IPS-NIHi7 (cell line): ENCODE data around the gene APOC4.
"Not testable (repeated sequence)": the region's sequence is repeated elsewhere in the genome, so short reads cannot be mapped to it uniquely, and the experiment has no call there.

Experiments
- DNase-seq: peaks from one replicate; pipeline ENCODE4 v3.0.0; 2012; ENCODE audit warnings: mixed read lengths; ENCODE audit errors: extremely low spot score

Gene APOC4

DNA sequence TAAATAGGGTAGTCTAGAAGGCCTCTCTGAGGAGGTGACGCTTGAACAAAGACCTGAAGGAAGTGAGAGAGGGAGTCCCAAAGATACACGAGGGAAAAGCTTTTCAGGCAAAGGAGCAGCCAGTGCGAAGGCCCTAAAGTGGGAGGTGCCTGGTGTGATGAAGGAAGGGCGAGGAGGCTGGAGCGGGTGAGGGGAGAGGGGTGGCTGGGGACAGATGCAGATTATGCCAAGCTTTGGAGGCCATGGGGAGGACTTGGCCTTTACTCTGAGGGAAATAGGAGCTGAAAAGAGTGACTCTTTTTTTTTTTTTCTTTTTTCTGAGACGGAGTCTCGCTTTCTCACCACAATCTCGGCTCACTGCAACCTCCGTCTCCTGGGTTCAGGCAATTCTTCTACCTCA, 16.1 kb downstream of the APOC4 start:
- DNase-seq: no peak

DNA sequence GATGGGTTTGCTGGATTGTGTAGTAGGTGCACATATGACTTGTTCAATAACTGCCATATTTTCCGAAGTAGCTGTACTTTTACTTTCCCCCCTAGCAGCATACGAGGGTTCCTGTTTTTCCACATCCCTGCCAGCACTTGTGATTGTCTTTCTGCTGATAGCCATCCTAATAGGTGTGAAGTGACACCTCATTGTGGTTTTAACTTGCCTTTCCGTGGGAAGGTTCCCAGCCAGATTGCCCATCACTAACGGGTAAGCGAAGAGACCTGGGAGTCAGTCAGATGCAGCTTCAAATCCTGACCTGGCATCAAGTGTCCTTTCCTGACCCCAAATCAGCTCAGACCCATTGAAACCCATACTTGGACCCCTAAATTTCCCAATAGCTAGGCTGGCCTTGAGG, 17.7 kb downstream of the APOC4 start:
- no peak for DNase-seq

DNA sequence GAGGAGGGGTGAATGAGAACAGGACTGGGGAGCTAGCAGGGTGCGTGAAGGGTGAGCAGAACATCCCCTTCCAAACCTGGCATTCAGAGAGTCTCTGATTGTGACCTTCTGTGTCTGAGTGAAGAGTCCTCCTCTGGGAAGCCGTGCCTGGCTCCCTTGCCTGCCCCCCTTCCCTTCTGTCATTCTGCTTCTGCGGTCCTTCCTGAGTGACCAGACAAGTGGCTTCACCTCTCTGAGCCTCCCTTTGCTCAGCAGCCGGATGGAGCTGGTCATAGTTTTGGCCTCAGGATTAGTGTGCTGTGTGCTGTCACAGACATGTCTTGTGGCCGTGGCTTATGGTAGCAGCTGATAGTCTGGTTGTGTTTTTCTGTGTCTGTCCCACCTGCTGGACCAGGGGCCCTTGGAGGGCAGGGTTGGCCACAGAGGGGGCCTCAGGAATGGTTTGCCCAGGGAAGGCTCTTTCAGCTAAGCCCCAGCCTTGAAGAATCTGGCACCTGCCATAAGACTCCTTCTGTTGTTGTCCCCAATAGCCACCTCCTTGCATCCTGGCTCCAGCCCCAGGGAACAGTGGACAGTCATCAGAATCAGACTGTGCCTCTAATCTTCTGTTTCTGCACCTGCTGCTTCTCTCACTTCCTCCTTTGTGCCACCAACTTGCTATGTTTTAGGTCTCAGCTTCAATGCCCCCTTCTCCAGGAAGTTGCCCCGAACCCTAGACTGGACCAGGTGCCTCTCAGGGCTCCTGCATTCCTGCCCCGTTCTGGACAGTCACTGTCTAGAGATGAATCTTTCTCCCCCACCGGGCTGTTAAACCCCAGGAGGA, 19.1 kb downstream of the APOC4 start:
- DNase-seq: no peak

- no peak for DNase-seq
Observed at GRCh38 chr19:44961821-44962220, 19.8 kb downstream of the APOC4 start.

- no peak for DNase-seq
Observed at GRCh38 chr19:44968118-44968517, 26.1 kb downstream of the APOC4 start.

- no peak for DNase-seq
Observed at GRCh38 chr19:44968670-44969069, 26.6 kb downstream of the APOC4 start.

- no peak for DNase-seq
Observed at GRCh38 chr19:44969437-44969836, 27.4 kb downstream of the APOC4 start.

DNA sequence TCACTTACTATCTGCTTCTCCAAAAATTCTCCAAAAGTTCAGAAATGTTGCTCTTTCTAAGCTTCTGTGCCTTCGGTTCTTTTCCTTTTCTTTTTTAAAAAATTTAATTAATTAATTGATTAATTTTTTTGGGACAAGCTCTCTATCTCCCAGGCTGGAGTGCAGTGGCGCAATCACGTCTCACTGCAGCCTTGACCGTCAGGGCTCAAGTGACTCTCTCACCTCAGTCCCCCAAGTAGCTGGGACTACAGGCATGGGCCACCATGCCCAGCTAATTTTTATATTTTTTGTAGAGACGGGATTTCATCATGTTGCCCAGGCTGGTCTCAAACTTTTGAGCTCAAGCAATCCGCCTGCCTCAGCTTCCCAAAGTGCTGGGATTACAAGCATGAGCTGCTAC, 29.4 kb downstream of the APOC4 start:
- not testable (repeated sequence) for DNase-seq

- DNase-seq: no peak
Observed at GRCh38 chr19:44972802-44973201, 30.8 kb downstream of the APOC4 start.

DNA sequence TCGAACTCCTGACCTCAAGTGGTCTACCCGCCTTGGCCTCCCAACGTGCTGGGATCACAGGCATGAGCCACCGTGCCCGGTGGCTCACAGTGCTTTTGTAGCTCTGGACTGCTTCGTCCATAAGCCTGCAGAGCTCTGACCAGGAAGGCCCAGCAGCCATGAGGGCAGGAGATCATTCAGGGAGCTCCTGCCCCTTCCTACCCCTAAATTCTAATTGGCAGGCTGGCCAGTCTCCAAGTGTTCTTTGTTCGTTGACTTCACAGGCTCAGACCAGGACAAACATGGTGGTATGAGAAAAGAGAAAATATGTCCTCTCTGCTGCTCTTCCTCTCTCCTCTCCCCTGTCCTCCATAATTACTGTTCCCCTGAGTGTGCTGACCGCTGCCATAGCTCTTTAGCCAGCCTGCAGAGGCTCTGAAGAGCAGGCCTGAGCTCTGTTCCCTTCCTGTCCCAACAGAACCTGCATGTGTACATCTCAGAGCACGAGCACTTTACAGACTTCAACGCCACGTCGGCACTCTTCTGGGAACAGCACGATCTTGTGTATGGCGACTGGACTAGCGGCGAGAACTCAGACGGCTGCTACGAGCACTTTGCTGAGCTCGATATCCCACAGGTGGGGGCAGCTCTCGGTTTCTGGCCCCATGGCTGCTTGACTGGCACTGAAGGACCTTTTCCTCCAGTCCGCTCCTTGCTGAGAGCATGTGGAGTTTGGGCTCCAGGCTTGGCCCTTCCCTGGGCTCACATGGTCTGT, 32.1 kb downstream of the APOC4 start:
- DNase-seq: no peak

DNA sequence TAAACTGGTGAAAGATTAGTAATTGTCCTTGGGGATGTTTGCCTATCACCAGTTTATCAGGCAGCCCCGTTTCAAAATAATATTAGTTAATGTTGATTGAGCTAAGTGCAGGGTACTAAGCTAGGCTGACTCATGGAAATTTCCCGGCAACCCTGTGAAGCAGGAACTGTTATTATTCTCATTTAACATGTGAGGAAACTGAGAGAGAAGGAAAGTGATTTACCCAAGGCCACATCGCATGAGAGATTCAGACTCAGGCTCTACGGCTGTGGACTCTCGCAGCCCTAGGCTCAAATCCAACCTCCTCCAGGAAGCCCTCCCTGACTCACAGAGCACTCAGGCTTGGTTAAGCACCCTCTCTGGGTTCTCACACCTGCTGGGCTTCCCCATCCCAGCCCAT, 32.8 kb downstream of the APOC4 start:
- no peak for DNase-seq

DNA sequence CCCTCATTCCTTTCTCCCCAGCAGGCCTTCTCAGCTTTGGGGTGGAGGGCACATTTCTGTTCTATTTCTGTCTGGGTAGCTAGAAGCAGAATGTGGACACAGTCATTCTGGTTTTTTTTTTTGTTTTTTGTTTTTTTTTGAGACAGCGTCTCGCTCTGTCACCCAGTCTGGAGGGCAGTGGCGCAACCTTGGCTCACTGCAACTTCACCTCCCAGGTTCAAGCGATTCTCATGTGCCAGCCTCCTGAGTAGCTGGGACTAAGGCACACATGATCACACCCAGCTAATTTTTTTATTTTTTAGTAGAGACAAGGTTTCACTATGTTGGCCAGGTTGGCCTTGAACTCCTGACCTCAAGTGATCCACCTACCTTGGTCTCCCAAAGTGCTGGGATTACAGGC, 33.4 kb downstream of the APOC4 start:
- no peak for DNase-seq

DNA sequence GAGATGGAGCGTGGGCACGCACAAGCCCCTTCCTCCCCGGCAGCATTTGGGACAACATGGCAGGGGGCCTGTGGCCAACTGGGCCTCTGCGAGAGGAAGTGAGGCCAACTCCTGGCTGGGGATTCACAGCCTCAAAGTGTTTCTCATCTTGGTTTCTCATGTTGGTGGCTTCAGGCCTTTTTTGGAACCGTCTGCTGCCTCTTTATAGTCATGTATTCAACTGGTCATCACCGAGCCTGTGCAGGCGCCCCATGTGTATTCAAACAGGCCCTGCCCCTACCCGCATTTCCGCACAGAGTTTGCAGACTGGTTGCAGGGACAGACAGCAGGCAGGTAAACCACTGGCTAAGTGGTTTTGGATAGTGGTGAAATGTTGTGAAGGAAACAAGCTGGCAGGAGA, 42.0 kb downstream of the APOC4 start:
- no peak for DNase-seq

DNA sequence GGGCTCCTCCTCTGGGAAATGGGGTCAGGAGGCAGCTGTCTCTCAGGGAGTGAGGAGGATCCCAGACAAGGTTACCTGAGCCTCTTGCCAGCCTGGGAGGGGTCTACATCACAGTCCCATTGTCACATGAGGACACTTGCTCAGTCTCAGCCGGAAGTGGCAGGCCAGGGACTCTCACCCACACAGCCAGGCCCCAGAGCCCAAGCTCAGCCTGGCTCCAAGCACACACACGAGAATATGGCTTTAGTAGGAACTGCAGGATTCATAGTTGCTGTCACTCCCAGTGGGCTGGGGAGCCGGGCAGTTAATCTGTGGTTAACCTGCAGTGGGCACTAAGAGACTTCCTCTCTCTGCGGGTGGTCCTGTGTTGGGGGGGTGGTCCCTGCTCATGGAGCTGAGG, 43.4 kb downstream of the APOC4 start:
- no peak for DNase-seq

DNA sequence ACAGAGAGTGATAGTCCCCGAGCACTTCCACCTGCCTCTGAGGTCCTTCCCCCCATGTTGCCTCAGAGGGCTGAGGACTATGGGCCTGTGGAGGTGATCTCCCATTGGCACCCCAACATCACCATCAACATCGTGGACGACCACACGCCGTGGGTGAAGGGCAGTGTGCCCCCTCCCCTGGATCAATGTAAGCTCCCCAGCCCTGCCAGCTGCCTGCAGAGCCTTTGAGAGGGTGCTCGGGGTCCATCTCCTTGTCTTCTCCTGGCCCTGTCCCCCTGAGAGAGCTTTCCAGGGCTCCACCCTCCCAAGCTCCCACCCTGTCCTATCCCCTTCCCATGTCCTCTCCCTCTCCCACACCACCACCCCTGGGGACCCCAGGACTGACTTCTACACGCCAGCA, 44.4 kb downstream of the APOC4 start:
- DNase-seq: no peak

DNA sequence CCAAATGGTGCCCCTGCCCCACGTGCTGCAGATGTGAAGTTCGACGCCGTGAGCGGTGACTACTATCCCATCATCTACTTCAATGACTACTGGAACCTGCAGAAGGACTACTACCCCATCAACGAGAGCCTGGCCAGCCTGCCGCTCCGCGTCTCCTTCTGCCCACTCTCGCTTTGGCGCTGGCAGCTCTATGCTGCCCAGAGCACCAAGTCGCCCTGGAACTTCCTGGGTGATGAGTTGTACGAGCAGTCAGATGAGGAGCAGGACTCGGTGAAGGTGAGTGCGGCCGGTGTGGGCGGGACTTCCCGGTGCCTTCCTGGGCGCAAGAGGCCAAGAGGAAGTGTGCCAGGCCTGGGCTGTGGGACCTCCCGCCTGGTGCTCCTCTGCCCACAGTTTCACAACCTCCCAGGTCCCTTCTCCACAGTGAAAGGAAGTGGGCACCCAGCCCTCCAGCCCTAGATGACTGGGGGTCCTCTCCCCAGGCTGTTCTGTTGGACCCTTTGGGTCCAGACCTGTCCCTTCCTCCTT, 45.2 kb downstream of the APOC4 start:
- DNase-seq: no peak

DNA sequence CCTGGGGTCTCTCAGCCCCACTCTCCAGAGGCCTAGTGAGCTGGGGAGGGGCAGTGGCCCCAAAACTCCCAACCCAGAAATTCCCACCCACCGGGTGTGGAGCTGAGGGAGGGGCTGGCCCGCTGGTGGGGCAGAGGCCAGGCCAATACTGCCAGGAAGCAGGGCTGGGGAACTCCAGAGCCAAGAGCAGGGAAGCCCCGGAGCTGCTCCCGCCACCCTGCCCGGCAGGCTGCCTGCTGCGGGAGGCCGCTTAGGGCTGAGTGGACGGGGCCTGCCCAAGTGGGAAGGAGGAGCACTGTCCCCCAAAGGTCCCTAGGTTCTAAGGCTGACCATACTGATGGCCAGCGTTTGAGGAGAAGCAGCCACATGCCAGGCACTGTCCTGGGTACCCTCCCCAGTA, 46.2 kb downstream of the APOC4 start:
- no peak for DNase-seq

GRCh38 chr19:44988896-44989556, 47.0 kb downstream of the APOC4 start:
- peak; percentile 87 for DNase-seq

DNA sequence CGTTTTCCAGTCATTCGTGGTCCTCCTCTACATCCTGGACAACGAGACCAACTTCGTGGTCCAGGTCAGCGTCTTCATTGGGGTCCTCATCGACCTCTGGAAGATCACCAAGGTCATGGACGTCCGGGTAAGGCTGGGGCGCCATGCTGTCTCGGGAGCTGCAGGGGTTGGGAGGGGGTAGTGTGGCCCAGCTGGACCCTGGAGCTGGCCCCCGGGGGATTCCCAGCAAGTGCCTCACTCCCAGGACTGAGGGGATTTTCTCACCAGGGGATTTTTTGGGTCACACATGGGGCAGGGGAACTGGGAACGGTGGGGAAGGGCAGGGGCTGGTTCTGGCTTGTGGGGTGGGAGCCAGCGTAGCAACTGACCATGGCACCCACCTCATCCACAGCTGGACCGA, 48.4 kb downstream of the APOC4 start:
- DNase-seq: no peak

DNA sequence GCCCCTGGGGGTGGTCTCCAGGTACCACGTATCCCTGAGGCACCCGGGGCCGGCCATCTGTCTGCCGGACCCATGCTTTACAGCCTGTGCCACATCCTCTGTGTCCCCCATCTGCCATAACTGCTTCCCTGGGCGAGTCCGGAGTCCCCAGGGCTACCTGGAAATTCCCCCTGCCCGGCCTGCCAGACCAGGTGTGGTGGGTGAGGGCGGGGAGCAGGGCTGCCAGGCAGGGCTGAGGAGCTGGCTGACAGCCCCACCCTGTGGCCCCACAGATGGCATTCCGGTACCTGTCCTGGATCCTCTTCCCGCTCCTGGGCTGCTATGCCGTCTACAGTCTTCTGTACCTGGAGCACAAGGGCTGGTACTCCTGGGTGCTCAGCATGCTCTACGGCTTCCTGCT, 48.9 kb downstream of the APOC4 start:
- no peak for DNase-seq

- no peak for DNase-seq
Observed at GRCh38 chr19:44992336-44993163, 50.5 kb downstream of the APOC4 start.

- DNase-seq: no peak
Observed at GRCh38 chr19:44993526-44993925, 51.5 kb downstream of the APOC4 start.
